HG03521 (cell line): ENCODE data around the gene CASQ2.

ENCODE experiments used
- ATAC-seq: cut with Tn5 transposase; IDR thresholded peaks from one replicate; pipeline ENCODE4 v1.9.1; 2021; ENCODE audit warnings: mild to moderate bottlenecking, moderate library complexity; ENCODE audit not compliant: unreplicated experiment

CASQ2 gene

GRCh38 chr1:115666702-115667101 is 101.8 kb downstream of the CASQ2 start:
- ATAC-seq: no peak

- no peak for ATAC-seq
Observed at GRCh38 chr1:115666206-115666605, 102.3 kb downstream of the CASQ2 start.

GRCh38 chr1:115665319-115666096 is 103.0 kb downstream of the CASQ2 start:
- no peak for ATAC-seq

GRCh38 chr1:115661157-115661556 is 107.4 kb downstream of the CASQ2 start:
- no peak for ATAC-seq

- no peak for ATAC-seq
Observed at GRCh38 chr1:115660151-115660550, 108.4 kb downstream of the CASQ2 start.

- ATAC-seq: no peak
Observed at GRCh38 chr1:115658646-115659045, 109.9 kb downstream of the CASQ2 start.

GRCh38 chr1:115656461-115657077 is 111.9 kb downstream of the CASQ2 start:
- no peak for ATAC-seq

- no peak for ATAC-seq
Observed at GRCh38 chr1:115655916-115656315, 112.6 kb downstream of the CASQ2 start.

- ATAC-seq: no peak
Observed at GRCh38 chr1:115655306-115655663, 113.2 kb downstream of the CASQ2 start.

GRCh38 chr1:115654663-115655305 is 113.7 kb downstream of the CASQ2 start:
- ATAC-seq: no peak

GRCh38 chr1:115654125-115654524 is 114.4 kb downstream of the CASQ2 start:
- ATAC-seq: no peak

- ATAC-seq: no peak
Observed at GRCh38 chr1:115652236-115652788, 116.2 kb downstream of the CASQ2 start.

GRCh38 chr1:115651391-115651790 is 117.1 kb downstream of the CASQ2 start:
- ATAC-seq: no peak

GRCh38 chr1:115650961-115651360 is 117.6 kb downstream of the CASQ2 start:
- ATAC-seq: no peak
